Stimulated activated CD4-positive, alpha-beta T cell treated with anti-CD3 and anti-CD28 coated beads, Interleukin-15, amount 100 ng/mL, for 48 hours (primary cell): ENCODE results near the gene GOSR1.
"Not testable (repeated sequence)": the region's sequence is repeated elsewhere in the genome, so short reads cannot be mapped to it uniquely, and the experiment has no call there.

Experiments used
- DNase-seq, 2 donors: peaks; one replicate each; pipeline ENCODE4 v3.0.0-alpha.2; 2020; ENCODE audit warnings: low read depth in 2 of 2

Gene GOSR1

DNA sequence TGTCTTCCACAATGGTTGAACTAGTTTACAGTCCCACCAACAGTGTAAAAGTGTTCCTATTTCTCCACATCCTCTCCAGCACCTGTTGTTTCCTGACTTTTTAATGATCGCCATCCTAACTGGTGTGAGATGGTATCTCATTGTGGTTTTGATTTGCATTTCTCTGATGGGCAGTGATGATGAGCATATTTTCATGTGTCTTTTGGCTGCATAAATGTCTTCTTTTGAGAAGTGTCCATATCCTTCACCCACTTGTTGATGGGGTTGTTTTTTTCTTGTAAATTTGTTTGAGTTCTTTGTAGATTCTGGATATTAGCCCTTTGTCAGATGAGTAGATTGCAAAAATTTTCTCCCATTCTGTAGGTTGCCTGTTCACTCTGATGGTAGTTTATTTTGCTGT, 84.6 kb downstream of the GOSR1 start:
- not testable (repeated sequence) for DNase-seq

DNA sequence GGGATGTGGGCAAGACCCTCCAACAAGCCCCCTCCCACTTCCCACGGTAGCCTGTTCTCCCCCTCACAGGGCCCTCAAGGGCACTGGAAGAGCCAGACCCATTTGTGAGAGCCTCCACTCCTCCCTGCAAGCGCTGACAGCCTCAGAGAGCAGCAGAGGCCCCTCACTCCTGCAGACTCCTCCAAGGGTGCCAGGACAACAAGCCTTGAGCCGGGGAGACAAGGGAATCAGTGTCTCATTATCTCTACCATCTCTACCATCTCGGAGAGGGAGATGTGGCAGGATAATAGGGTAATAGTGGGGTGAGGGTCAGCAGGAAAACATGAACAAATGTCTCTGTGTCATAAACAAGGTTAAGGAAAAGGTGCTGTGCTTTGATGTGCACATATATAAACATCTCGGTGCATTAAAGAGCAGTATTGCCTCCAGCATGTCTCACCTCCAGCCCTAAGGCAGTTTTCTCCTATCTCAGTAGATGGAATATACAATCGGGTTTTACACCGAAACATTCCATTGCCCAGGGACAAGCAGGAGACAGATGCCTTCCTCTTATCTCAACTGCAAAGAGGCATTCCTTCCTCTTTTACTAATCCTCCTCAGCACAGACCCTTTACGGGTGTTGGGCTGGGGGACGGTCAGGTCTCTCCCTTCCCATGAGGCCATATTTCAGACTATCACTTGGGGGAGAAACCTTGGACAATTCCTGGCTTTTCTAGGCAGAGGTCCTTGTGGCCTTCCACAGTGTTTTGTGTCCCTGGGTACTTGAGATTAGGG, 86.1 kb downstream of the GOSR1 start:
- DNase-seq, result not testable (repeated sequence)

DNA sequence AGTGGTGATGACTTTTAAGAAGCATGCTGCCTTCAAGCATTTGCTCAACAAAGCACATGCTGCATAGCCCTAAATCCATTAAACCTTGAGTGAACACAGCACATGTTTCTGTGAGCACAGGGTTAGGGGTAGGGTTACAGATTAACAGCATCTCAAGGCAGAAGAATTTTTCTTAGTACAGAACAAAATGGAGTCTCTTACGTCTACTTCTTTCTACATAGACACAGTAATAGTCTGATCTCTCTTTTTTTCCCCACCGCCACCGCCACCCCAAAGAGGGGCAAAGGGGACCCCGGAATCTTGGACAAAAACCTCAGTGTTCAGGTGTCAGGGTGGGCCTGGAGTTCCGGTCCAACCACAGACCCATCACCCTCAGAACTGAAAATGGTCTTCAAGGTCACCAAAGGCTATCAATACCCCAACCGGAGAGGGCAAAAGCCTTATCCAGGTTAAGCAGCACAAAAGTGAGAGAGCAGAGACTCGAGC, 86.7 kb downstream of the GOSR1 start:
- DNase-seq, result not testable (repeated sequence)

DNA sequence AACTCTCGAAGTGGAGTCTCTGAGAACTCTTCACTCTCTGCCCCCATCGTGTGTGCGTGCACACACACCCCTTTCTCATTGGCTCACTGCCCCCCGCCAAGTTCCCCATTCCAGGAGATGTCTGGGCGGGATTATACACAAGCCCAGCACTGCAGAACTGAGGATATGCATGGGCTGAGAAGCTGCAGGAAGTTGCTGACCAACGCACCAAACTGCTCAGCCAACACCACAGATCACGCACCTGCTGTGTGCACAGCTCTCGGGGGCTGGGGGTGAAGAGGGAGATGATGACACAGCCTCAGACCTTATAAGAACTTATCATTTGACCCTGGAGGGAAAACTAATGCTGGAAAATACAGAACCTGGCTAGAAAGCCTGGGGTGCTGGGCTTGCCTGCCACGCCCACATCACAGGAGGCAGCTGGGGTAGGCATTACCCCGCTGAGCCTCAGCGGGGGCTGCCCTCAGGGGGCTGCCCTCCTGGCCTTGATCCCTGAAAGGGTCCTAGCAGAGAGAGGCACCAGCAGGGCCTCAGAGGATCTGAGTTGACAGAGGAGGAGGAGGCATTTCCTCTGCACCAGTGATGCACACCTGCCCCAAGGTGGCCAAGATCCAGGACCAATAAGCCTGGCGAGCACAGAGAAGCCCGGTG, 87.3 kb downstream of the GOSR1 start:
- not testable (repeated sequence) for DNase-seq

DNA sequence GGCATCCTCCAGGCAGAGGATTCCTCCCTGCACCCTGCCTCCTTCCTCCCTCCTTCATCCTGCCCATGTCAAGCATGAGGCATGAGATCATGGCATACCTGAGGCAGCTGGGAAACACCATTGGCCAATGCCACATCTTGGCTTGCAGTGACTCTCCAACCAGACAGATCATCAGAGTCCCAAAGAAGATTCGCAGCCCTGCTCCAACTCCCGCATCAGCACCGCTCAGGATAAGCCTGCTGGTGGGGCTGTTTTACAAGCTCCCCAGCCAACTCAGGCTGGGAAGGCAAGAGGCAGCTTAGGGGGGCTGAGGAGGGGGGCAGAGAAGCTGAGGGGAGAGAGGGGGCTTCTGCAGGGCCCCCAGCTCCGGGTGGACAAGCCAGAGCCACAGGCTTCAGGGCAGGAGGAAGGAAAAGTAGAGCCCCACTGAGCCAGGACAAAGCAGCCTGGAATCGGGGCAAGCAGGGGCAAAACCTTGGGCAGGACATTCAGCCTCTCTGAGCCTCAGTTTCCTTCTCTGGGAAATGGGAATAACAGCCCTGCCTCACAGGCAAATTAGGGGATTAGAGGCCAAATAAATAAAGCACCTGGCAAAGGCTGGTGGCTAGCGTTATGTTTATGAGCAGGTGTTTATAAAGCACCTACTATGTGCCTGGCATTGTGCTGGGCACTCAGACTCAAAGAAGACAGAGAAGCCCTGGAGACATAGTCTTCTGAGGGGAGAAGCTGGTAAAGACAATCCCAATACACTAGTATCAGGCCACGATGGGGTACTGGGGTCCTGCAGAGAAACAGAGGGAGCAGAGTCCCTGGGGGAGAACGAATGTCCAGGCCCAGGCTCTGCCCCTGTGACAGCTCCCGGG, 88.1 kb downstream of the GOSR1 start:
- DNase-seq, result no peak

DNA sequence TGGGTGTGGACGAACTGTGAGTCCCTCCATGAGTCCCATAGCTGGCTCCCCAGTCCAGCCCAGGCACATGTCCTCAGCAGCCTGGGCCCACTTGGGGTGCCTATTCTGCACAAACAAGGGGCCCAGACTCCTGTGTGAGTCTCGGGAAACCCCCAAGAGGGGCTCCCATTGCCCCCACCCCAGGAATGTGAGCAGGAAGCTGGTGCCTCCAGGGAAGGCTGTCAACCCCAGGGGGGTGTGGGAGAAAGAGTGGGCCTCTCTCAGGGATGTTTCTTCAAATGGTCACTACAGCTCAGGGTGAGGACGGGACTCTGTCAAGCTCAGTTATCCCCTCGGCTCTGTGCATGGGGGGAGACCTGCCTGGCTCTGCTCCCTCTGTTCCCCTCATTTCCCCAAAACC, 88.9 kb downstream of the GOSR1 start:
- DNase-seq, result not testable (repeated sequence)

DNA sequence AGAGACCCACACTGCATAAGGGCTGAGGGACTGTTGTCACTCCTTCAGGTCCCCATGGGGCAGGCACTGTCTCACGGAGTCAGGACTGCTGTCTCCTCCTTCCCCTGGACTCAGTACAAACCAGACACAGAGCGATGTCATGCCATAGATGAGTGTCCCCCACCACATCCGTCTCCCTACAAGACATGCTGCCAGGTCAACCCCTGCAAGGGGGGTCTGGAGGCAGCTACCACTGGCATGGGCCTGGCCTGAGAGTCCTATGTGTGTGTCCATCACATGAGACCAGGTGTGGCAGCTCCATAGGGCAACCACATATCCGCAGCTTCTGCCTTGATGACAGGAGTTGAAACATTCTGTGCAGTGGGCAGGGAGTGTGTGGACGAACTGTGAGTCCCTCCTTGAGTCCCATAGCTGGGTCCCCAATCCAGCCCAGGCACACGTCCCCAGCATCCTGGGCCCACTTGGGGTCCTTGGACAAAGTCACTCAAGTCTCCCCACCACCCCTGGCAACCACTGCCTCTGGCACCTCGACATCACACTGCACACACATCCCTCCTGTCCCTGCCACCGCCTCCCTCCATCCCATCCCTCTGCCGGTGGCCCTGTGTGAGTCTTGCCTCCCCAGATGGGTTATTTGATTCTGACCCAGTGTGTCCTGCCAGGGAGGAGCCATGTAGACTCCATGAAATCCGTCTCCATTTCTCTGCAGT, 89.5 kb downstream of the GOSR1 start:
- not testable (repeated sequence) for DNase-seq

DNA sequence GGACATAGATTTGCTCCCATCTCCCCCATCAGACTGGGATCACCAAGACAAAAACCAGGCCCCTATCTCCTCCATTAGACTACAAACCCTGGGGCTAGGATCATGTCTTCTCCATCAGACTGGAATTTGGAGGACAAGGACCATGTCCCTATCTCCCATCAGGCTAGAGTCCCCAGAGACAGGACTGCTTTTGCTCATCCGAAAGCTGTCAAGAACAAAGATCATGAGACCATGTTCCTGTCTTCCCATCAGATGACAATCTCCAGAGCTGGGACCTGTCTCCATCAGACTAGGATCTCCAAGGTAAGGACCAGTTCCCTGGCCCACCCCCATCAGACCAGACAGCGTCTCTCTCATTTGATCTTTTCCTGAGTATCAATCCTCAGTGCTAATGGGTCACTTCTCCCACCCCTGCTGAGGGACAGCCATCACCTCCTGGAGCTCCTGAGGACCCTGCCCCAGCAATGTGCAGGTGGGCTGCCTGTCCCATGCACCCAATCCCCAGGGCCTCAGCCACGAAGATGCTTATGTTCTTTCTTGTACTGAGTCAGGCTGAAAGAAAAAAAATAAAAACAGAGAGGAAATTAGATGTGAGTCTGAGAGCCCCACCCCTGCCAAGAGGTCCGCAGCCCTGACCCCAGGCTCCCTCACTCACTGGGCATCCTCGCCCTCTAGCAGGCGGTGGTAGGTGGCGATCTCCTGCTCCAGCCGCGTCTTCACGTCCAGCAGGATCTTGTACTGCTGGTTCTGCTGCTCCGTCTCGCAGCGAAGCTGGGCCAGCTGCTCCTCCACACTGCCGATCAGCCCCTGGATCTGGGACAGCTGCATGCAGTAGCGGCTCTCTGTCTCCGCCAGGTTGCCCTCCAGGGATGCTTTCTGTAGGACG, 90.3 kb downstream of the GOSR1 start:
- no peak for DNase-seq

DNA sequence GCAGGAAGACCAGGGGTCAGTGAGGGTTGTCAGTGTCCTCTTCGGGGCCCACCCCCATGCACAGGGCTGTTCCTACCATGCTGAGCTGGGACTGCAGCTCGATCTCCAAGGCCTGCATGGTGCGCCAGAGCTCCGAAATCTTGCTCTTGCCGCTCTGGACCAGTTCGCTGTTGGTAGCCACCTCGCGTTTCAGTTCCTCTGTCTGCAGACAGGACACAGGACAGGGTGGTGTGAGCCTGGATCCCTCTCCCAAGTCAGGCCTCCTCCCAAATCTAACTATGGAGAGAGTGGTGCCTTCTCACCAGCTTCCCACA, 90.9 kb downstream of the GOSR1 start:
- DNase-seq, result no peak

DNA sequence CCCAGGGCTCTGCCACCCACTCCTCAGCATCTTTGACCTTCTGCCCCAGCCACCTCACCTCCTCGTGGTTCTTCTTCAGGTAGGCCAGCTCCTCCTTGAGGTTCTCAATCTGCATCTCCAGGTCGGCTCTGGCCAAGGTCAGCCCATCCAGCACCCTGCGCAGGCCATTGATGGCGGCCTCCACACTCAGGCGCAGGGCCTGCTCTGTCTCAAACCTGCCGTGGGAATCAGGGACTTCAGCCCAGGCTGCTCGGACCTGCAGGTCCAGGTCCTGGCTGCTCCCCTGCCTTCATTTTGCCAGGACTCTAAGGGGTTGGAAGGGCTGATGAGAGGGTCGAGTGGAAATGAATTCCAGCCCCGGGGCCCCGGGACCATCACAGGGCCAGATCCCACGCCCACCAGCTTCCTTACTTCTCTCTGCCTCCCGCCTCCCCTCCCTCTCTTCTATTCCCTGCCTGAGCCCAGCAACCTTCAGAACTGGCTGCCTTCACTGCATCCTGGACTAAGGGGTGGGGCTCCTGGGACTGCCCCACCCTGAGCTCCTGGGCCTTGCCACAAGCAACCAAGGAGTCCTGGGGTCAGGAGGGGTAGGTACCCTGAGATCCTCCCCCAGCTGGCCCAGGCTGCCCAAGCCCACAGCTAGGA, 92.4 kb downstream of the GOSR1 start:
- not testable (repeated sequence) for DNase-seq

DNA sequence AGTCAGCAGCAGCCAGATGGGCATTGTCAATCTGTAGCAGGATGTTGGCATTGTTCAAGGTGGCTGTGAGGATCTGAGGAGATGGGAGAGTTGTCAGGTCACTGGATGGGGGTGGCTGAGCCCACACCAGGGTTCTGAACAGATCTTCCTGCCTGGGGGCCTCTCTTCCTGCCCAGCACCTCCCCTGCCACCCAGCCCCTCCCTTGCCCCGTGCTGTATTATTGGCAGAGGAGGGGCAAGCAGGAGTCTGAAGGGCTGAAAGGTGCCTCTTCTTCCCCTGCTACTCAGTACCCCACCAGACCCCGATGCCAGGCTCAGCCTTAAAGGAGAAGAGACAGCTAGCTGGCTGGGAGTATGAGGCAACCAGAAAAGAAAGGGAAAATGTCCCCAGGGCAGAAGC, 93.0 kb downstream of the GOSR1 start:
- no peak for DNase-seq

DNA sequence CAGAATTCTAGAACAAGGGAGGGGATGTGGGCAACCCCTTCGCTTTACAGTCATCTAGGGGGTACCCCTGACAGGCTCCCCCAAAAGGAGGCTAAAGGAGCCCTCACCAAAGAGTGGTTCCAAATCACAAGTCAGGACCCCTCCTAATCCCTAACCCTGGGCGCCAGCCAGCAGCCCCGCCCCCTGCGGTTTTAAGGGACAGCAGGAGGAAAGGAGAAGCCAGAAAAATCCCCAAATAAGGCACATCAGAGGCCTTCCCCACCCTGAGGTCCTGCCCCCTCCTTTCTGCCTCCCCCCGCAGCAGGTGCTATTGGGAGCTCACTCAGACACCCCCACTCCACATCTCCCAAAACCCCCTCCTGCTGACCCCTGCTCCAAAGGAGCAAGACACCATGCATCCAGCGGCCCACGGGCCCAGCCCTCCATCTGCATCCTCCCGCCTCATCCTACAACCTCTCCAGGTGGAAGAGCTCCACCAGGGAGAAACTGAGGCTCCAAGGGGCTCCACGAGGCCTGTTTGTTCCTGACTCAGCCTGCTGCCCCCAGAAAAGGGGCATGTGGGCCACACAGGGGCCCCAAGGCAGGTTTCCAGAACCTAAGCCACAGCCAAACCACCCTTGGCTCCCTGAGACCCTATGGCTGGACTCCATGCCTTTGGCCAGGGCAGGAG, 93.5 kb downstream of the GOSR1 start:
- DNase-seq, result no peak

DNA sequence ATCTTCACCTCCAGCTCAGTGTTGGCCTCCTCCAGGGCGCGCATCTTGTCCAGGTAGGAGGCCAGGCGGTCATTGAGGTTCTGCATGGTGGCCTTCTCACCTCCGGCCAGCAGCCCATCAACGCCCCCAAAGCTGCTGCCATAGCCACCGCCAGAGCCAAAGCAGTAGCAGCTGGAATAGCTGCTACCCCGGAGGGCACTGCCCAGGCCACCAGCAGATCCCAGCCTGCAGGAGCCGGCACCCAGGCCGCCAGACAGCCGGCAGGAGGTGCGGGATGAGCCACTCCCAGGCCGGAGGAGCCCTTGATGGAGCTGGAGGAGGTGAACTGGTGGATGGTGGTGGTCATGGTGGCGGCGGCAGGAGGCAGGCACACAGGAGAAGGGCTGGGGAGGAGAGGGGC, 94.2 kb downstream of the GOSR1 start:
- not testable (repeated sequence) for DNase-seq

DNA sequence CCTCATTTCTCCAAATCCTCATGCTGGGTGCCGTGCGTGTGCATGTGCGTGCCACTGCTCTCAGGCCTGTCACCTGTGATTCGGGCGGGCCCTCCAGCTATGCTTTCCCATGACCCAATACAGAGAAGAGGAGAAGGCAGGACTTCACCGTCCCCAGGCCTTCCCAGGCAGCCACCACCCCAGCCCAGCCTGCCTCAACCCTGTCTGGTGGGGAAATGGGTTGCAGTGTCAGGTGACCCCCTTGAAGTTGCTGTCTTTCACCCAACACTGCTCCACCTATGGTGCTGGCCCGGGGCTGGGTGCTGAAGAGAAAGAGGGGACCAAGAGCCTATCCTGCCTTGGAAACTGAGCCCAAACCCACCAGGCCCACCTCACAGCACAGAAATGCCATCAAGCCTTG, 94.7 kb downstream of the GOSR1 start:
- no peak for DNase-seq

DNA sequence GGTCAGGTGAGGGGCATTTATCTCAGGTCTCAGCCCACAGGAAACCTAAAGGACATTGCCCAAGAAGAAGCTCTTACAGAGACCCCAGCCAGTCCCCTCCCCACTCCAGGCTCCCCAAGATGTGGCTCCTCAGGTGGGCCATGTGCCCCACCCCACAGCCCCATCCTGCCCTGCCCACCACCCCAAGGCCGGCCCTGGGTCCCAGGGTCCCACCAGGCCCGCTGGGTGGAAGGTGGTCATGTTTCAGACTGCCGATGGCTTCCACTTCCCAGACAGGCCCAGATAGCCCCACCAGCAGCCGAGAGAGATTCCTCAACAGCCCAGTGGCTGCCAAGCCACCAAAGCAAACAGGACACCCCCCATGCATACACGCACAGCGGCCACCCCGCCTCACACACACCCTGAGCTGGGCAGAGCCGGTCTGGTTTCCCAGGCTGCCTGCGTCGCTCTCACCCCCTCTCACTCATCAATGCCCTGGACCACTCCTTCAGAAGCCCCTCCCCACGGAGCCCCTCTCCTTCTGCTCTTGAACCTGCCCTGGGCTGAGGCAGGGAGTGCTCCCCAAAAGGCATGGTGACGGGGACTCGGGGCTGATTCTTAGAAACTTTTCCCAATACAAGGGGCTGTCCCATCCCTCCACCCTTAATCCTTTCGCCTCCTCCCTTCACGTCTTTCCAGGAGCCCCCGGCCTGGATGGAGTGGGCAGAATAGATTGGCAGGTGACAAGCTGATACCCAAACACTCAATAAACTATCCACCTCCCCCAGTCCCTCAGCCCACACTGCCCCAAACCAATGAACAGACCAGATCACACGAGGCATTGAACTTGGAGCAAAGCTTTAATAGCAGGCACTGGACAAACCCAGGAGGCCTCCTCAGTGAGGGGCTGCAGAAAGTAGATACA, 95.7 kb downstream of the GOSR1 start:
- DNase-seq, result not testable (repeated sequence)

DNA sequence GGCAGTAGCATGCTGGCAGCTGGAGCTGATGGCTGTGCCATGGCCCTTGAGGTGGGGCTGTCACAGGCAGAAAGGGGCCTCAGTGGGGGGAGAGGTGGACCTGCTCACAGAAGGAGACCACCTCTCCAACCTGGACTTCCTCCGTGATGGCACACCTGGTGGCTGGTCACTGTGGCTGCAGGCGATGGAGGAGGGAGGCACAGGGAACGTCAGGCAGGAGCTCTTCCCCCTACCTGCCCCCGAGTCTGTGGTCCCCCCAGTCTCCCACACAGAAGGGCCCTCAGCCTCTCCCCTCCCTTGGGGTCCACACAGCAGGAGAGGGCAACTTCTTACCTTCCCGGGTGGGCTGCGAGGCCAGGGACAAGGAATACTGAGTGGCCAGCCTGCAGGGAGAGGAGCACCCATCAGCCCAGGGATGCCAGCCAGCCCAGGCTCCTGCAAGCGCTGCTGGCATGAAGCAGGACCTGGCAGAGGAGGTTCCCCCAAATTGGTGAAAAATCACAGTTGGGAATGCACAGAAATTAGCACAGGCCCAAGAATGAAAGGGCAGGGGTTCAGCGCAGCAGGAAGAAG, 96.5 kb downstream of the GOSR1 start:
- DNase-seq, result no peak

DNA sequence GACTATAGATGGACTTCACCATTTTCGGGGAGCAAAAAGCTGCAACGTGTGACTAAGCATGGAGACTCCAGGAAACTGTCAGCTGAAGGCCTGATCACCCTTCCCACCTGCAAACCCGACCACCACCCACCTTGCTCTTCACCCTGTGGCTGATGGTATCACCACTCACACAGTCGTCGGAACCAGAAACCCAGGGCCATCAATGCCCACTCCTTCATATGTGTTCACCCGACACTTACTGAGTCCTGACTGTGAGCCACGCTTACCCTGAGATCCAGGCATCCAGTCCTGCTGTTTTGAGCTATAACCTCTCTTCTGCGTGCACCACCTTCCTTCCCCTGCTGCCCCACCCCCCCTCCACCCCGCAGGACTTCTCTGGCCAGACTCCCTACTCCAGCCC, 97.1 kb downstream of the GOSR1 start:
- DNase-seq, result not testable (repeated sequence)

DNA sequence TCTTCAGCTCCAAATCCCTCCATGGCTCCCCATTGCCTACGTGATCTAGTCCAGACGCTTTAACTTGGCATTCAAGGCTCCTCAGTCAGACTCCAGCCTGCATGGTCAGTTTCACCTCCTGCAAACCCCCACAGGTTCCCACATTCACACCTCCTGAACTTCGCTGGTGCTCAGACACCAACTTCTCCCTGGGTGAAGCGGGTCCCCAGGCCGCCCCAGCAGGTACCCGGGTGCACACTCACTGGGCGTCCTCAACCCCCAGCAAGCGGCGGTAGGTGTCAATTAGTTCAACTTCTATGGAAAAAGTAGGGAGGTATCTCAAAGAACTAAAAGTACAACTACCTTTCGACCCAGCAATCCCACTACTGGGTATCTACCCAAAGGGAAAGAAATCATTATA, 97.6 kb downstream of the GOSR1 start:
- DNase-seq, result not testable (repeated sequence)
